GM18951 (cell line): ENCODE results near the gene PNCK.
"Not testable (repeated sequence)": the region's sequence is repeated elsewhere in the genome, so short reads cannot be mapped to it uniquely, and the experiment has no call there.

Experiments
- POLR2A ChIP-seq: IDR thresholded peaks from 4 replicates; pipeline ENCODE4 v1.6.1; 2011; ENCODE audit warnings: mild to moderate bottlenecking; ENCODE audit not compliant: insufficient read length, insufficient read depth; ENCODE audit errors: extremely low read depth
- in situ Hi-C: fragments of 300-500 bp; cut with MboI; formaldehyde crosslinking; loops from one replicate; pipeline ENCODE4 v1.12.0; 2022; ENCODE audit warnings: low sequenced_read_pairs, mixed read lengths, inconsistent platforms; ENCODE audit not compliant: unreplicated experiment

PNCK gene

DNA sequence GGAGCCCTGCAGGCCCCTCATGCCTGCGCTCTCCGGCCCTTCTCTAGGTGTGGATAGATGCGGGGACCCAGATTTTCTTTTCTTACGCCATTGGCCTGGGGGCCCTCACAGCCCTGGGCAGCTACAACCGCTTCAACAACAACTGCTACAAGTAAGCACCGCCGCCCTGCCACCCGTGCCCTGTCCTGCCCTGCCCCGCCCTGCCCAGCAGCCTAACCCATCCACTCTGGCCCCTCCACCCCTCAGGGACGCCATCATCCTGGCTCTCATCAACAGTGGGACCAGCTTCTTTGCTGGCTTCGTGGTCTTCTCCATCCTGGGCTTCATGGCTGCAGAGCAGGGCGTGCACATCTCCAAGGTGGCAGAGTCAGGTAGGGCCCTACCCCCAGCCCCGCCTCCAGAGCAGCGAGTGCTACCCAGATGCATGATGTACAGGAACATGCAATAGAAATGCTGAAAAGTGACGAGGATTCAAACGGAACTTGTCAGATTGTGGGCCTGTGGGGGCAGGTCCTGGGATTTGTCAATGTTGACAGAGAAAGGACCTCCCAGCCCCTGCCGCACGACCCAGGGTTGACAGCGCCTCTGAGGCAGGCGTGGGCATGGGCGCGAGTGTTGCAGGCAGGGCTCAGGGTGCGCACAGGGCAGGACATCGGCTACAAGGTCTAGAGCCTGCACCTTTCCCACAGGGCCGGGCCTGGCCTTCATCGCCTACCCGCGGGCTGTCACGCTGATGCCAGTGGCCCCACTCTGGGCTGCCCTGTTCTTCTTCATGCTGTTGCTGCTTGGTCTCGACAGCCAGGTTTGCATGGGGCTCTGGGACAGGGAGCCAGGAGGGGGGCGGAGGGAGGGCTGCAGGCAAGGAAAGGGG is 19.8 kb upstream of the PNCK start:
- in situ Hi-C loops: no loop called here
- no peak for TF ChIP-seq POLR2A

GRCh38 chrX:153692611-153693156 is 19.1 kb upstream of the PNCK start:
- in situ Hi-C loops: no loop called here

GRCh38 chrX:153692003-153692402 is 18.4 kb upstream of the PNCK start:
- in situ Hi-C loops: no loop called here
- no peak for TF ChIP-seq POLR2A

More at GRCh38 chrX:153692611-153693156, 19.1 kb upstream of the PNCK start:
- no peak for TF ChIP-seq POLR2A

GRCh38 chrX:153691032-153691827 is 17.6 kb upstream of the PNCK start:
- in situ Hi-C loops: not testable (repeated sequence)

DNA sequence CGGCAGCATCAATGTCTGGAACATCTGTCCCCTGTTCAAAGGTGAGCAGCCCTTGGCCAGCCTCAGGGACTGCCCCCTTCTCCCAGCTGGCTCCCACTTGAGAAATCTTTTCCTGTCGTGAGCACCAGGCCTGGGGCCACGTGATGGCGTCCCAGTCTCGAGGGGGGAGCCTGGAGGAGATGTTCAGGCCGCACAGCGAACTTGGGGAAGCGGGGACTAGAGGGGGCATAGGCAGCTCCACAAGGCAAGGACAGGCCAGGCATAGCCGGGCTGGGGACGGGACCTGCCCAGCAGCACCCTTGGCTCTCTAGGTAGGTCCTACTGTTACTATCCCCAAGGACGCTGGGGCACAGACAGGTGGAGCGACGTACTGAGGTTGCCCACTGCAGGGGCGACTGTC is 16.9 kb upstream of the PNCK start:
- in situ Hi-C loops: no loop called here
- TF ChIP-seq POLR2A: no peak

- in situ Hi-C loops: no loop called here
- TF ChIP-seq POLR2A: no peak
These were observed 16.2 kb upstream of the PNCK start for GRCh38 chrX:153689654-153690465.

DNA sequence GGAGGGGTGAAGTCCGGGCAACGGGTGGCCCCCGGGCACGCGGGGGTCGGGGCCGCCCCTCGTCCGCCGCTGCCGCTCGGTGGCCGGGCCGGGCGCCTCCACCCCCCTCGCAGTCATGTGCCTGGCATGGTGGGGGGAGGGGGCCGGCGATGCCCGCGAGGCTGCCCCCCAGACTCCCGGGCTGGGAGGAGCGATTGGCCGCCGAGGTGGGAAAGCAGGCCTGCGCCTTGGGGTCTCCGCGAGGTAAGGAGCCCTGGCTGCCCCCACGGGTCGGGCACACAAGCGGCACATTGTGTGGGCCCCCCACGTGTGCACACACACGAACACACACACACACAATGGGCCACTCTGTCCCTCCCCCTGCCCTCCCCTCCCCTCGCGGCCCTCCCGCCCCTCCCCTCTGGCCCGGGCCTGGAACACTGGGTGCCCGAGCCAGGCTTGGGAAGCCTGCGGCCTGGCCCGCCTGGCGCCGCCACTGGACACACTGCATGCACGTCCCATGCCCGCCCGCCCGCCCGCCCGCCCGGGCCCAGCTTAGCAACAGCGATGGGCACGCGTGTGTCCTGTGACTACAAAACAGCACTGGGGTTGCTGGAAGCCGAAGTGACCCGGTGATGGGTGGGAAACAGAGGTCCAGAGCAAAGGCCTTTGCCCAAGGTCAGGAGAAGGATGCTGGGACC is 15.4 kb upstream of the PNCK start:
- no peak for TF ChIP-seq POLR2A
- in situ Hi-C loops: no loop called here

DNA sequence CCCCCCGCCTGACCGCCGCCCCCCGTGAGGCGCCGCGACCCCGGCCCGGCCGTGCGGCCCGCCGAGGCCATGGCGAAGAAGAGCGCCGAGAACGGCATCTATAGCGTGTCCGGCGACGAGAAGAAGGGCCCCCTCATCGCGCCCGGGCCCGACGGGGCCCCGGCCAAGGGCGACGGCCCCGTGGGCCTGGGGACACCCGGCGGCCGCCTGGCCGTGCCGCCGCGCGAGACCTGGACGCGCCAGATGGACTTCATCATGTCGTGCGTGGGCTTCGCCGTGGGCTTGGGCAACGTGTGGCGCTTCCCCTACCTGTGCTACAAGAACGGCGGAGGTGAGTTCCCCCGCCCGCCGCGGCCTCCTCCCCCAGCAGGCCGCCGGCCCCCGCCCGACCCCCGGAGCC is 14.9 kb upstream of the PNCK start:
- in situ Hi-C loops: no loop called here
- TF ChIP-seq POLR2A: no peak

DNA sequence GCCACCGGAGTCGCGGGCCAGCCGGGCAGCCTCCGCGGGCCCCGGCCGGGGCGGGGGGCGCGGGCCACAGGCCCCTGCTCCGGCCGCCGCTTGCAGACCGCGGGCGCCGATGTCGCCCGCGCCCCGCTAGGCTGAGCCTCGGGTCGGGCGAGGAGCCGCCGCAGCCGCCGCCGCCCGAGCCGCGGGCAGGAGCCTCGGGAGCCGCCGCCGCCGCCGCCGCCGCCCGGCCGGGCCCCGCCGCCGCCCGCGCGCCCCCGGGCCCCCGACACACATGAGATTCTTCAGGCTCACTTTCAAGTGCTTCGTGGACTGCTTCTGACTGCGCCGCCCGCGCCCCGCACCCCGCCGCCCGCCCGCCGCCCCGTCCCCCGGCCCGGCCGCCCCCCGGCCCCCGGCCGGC is 14.5 kb upstream of the PNCK start:
- in situ Hi-C loops: no loop called here
- TF ChIP-seq POLR2A: no peak

DNA sequence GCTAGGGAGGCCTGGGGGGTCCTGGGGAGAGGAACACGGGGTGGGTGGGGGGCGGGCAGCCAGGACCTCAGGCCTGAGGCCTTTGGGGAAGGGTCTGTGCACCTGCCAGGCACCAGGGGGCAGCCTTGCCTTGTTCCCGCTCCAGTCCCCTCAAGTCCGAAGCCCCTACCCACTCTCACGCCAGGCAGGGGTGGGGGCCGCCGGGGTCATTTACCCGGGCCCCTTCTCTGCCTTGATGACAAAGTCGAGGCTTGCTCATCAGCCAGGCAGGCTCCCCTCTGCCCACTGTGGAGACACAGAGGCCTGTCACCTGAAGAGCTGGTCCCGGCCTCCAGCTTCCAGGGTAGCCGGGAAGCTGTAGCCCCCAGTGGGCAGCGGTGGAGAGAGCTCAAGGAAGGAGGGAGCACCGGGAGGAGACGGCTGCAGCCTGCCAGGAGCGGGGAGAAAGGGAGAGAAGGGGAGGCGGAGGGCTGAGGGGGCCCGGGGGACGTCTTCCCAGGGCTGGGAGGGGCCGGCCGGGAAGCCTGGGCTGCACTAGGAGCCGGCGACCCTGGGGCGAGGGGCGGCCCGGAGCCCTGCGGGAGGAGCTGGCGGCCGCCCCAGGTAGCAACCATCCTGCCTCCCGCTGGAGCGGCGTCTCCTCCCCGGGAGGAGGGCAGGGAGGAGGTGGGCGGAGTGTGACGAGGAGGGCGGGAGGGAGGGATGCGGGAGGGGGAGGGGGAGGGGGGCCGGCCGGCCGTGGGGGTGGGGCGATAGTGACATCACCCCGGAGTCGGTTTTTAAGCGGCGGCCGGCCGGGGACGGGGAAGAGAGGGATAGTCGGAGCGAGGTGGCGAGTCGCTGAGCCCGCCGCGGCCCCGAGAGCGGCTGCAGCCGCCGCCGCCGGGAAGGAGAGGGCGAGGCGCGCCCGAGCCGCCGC is 13.8 kb upstream of the PNCK start, which contains the start of gene SLC6A8:
TSS of gene SLC6A8 (plus strand) at position 806 of the 919 bp plus-strand sequence. CDS start 649 bp downstream, outside the sequence.
- no peak for TF ChIP-seq POLR2A
- in situ Hi-C loops: no loop called here

GRCh38 chrX:153686711-153687110 is 13.1 kb upstream of the PNCK start:
- in situ Hi-C loops: no loop called here
- no peak for TF ChIP-seq POLR2A
